Activated naive CD4-positive, alpha-beta T cell treated with anti-CD3 and anti-CD28 coated beads for 36 hours (primary cell): Measurements from ENCODE around the gene PSMD6. TPM values are rescaled to one million over a fixed set of nuclear protein-coding genes. Genes with fewer than 3 reads are reported as not detected.
A peak's percentile ranks its signal among the peaks of the same experiment; 100 is the strongest.

Experiments
- CTCF ChIA-PET: fragments of 350-600 bp; sonication (Branson Sonifier 250); formaldehyde crosslinking; loops from one replicate; lab custom pipeline; 2021; ENCODE audit warnings: antibody characterized with exemption; lab: Charles Lee
- DNase-seq: peaks from one replicate; pipeline ENCODE4 v3.0.0-alpha.2; 2020
- H3K27ac Mint-ChIP-seq: one replicate; pipeline ENCODE4 v1.8.0; 2021; ENCODE audit warnings: mild to moderate bottlenecking, mixed read lengths
- H3K27me3 Mint-ChIP-seq: one replicate; pipeline ENCODE4 v1.8.0; 2021; ENCODE audit warnings: low read depth, mixed read lengths
- H3K36me3 Mint-ChIP-seq: one replicate; pipeline ENCODE4 v1.8.0; 2021; ENCODE audit warnings: low read depth, mixed read lengths
- H3K4me1 Mint-ChIP-seq: one replicate; pipeline ENCODE4 v1.8.0; 2021; ENCODE audit warnings: low read depth, mixed read lengths
- H3K4me3 Mint-ChIP-seq: one replicate; pipeline ENCODE4 v1.8.0; 2021; ENCODE audit warnings: mild to moderate bottlenecking, moderate library complexity, mixed read lengths
- H3K9me3 Mint-ChIP-seq: one replicate; pipeline ENCODE4 v1.8.0; 2021; ENCODE audit warnings: mixed read lengths
- intact Hi-C: fragments of 100-400 bp; cut with micrococcal nuclease; formaldehyde crosslinking; loops from one replicate; pipeline ENCODE4 v1.15.1; 2023
- total RNA-seq, 2 experiments: library from RNA; stranded (reverse); gene quantifications; one replicate each; pipeline ENCODE4 v1.2.3, GENCODE V29; 2021

PSMD6 gene
- 100 to 1,000 TPM; 101 to 103 TPM for total RNA-seq

DNA sequence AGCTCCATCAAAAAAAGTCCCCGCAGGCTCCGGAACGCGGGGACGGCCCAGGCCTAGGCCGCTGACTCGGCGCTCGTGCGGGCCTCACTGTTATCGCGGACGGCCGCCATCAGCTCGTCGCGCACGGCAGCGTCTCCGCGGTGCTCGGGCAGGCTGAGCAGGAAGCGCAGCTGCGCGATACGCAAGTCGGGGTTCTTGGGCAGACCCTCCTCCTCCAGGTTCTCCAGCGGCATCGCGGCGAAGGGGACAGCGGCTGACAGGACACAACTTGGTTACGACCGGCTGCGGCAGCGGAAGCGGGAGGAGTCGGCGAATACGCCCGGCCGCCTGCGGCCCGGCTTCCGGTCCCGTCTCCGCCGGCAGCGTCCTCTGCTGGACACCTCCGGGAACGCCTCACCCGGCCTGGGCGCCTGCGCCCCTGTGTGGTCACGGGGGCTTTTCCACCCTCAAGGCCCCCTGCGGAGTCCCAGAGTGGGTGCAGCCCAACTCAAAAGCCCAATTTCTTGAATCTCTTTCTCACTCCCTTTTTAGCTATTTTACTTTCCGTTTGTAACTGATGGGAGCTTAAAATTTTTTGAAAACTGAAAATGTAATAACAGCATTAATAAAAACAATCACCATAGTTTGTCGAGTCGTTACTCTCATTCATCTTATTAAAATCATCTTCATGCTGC, at the start of gene PSMD6:
PSMD6 (minus strand) TSS at position 308 of the 674 bp plus-strand sequence; CDS start at position 233, 75 bp downstream.
- CTCF ChIA-PET: interaction anchor here (0.6 to 2.6 kb wide), 19 partner anchors 10 to 510 kb away, joined by 3 to 26 read pairs (median 4); no protein-coding TSS in a partner anchor
- Mint-ChIP-seq H3K4me3 (peak within 1 kb of the TSS; percentile 85), H3K27ac (peak within 1 kb of the TSS; percentile 83), H3K36me3 (peaks cover 18% of the 10 kb centered on the region), H3K27me3 (peaks cover 5% of the 10 kb centered on the region), H3K9me3 (no peaks in the 10 kb centered on the region), H3K4me1 (peaks cover 36% of the 10 kb centered on the region)
- intact Hi-C loops: loop anchor here (1.0 to 2.0 kb wide), 8 partner anchors 15 to 675 kb away; partner anchors contain the start of genes ATXN7 and THOC7
- peak; percentile 92 for DNase-seq

DNA sequence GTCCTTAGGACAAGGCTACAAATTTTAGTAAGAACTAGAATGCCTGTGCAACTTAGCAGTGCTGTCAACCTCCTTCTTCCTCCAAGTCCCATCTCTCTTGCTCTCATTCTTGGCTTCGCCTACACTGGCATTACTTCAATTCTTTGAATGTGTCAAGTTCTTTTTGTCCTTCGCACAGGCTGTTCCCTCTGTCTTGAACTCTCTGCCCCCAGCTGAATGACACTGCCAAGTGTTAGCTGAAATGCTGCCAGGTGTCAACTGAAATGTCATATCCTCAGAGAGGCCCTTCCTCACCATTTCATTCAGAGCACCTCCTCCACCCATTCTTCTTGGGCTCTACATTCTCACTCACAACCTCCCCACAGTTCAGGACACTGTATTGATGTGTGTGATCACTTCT, 48.8 kb upstream of the PSMD6 start:
- CTCF ChIA-PET: no interaction called here
- H3K27me3 Mint-ChIP-seq: peaks cover 32% of the 10 kb centered on the region
- intact Hi-C loops: no loop called here
- no peaks in the 10 kb centered on the region for H3K4me1 Mint-ChIP-seq
- no peaks in the 10 kb centered on the region for H3K36me3 Mint-ChIP-seq
- no peak overlapping the region for H3K27ac Mint-ChIP-seq
- H3K4me3 Mint-ChIP-seq: no peak overlapping the region
- DNase-seq: no peak
- no peaks in the 10 kb centered on the region for H3K9me3 Mint-ChIP-seq

DNA sequence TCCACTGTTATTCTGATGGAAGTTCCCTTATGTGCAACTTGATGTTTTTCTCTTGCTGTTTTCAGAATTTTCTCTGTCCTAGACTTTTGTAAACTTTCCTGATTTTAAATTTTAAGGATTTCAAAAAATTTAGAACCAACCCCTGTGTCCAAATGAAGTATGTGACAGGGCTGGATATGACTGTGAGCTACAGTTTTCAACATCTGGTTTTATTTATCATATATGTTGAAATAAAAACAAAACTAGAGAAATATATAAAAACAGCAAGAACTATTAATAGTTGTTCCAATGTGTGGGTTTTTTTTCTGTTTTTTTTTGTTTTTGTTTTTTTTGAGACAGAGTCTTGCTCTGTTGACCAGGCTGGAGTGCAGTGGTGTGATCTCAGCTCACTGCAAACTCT, 47.4 kb upstream of the PSMD6 start:
- DNase-seq: no peak
- intact Hi-C loops: no loop called here
- Mint-ChIP-seq H3K27me3 (peaks cover 35% of the 10 kb centered on the region), H3K4me1 (no peaks in the 10 kb centered on the region), H3K36me3 (no peaks in the 10 kb centered on the region), H3K9me3 (no peaks in the 10 kb centered on the region), H3K27ac (no peak overlapping the region), H3K4me3 (no peak overlapping the region)
- CTCF ChIA-PET: no interaction called here

DNA sequence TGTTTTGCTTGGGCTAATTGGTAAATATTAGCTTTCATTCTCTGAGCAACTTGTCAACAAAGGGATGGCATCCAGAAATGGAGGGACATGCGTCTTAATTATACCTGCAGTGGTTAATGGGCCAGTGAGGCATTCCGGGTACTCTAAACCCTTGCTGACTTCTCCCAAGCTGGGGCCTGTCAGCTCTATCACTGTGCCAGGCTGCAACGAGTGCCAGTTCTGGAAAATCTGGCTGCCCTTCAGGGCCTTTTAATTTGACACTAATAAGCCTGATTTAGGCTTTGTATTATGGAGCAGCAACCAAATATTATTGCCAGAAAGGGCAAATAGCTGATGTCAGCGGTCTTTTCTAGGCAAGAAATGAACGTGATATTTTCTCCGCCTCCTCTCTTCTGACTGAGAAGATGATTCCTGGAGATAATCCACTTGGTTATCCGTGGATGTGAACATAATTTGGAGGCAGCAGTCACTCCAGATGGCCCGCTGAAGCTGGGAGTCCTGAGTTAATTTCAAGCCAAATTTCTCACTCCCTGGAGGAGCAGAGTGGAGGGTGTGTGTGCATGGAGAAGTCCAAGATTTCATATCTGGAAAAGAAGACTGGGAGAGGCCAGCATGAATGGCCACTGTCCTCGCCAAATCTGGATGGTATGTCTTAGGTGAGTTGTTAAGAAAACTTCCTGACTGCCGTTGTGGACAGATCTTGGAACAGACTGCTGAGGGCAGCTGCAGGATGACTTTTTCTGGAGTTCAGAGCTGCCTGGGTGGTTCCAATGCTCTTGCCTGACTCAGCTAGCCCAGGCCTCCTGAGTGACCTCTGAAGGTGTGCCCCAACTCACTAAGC, 44.4 kb upstream of the PSMD6 start:
- no peaks in the 10 kb centered on the region for H3K9me3 Mint-ChIP-seq
- CTCF ChIA-PET: no interaction called here
- H3K36me3 Mint-ChIP-seq: no peaks in the 10 kb centered on the region
- H3K27me3 Mint-ChIP-seq: peaks cover 31% of the 10 kb centered on the region
- no peak for DNase-seq
- H3K4me1 Mint-ChIP-seq: no peaks in the 10 kb centered on the region
- H3K4me3 Mint-ChIP-seq: no peak overlapping the region
- intact Hi-C loops: no loop called here
- H3K27ac Mint-ChIP-seq: no peak overlapping the region

DNA sequence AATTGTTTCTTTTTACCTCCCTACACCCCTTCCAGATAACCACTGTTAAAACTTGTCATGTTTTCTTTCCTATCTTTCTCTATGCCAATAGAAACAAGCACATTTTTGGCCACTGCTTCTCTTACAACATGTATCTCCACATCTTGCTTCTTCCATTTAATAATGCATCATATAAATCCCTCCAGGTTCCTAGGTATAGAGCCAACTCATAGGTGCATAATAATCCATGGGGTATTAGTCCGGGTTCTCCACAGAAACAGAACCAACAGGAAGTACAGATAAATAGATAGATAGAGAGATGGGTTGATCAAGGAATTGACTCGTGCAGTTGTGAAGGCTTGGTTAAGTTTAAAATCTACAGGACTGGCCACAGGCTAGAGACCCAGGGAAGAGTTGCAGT, 41.5 kb upstream of the PSMD6 start:
- H3K27me3 Mint-ChIP-seq: peaks cover 28% of the 10 kb centered on the region
- H3K4me1 Mint-ChIP-seq: no peaks in the 10 kb centered on the region
- H3K27ac Mint-ChIP-seq: no peak overlapping the region
- CTCF ChIA-PET: no interaction called here
- no peak overlapping the region for H3K4me3 Mint-ChIP-seq
- intact Hi-C loops: no loop called here
- no peaks in the 10 kb centered on the region for H3K36me3 Mint-ChIP-seq
- no peak for DNase-seq
- H3K9me3 Mint-ChIP-seq: no peaks in the 10 kb centered on the region

DNA sequence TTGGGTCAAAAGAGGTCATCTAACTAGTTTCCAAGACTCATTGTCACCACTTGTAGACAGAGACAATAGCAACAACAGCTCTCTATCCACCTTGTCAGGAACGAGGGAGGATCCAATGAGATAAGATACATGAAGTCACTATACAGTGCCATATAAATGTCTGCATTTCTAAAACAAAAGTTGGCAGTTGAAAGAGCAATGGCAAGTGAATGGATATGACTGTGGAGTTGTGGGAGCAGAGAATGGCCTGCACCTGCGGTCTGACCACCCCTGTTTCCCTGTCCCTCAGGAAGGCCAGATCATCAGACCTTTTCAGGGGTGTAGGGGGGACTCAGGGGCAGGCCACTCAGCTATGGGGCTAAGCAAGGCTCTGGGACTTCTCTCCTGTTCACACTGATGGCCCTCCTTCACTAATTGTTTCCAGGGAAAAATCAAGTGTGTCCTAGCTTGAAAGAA, 40.7 kb upstream of the PSMD6 start:
- CTCF ChIA-PET: no interaction called here
- Mint-ChIP-seq H3K27ac (no peak overlapping the region), H3K9me3 (no peaks in the 10 kb centered on the region), H3K4me3 (no peak overlapping the region), H3K4me1 (no peaks in the 10 kb centered on the region), H3K27me3 (peaks cover 32% of the 10 kb centered on the region), H3K36me3 (no peaks in the 10 kb centered on the region)
- no peak for DNase-seq
- intact Hi-C loops: no loop called here

DNA sequence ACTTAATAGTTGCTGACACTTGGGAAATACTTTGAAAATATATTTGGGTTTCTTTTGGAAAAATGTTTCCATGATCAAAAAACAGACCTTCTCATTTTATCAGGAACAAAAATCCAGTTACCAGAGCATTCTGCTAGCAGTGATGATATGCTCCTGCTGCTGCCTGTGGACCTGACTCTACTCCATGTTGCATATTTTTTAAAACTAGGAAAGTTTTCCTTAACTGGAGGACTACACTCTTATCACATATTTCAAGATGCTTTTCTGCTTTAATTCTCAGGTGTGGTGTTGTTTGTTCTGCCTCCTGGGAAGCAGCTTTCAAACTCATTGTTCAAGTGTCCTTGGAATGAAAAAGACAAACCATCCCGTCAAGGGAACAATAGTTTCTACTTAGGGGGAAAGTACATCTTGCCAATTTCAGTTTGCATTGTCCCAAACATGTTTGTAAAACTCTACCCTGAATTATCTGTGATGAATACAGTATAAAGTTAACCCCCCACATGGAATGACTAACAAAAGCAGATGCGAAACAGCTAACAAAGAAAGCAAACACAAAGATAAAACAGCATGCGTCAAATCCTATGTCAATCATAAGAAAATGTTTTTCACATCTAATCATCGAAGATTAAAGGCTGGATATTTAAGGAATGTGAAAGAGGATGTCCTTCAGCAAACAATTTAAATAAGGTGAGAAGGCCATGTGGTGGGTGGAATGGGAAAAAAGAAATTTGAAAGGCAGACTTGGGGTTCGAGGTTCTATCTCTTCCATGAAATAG, 40.1 kb upstream of the PSMD6 start:
- intact Hi-C loops: no loop called here
- no peaks in the 10 kb centered on the region for H3K4me1 Mint-ChIP-seq
- DNase-seq: no peak
- no peaks in the 10 kb centered on the region for H3K9me3 Mint-ChIP-seq
- H3K4me3 Mint-ChIP-seq: no peak overlapping the region
- peaks cover 34% of the 10 kb centered on the region for H3K27me3 Mint-ChIP-seq
- H3K27ac Mint-ChIP-seq: no peak overlapping the region
- CTCF ChIA-PET: no interaction called here
- H3K36me3 Mint-ChIP-seq: no peaks in the 10 kb centered on the region

DNA sequence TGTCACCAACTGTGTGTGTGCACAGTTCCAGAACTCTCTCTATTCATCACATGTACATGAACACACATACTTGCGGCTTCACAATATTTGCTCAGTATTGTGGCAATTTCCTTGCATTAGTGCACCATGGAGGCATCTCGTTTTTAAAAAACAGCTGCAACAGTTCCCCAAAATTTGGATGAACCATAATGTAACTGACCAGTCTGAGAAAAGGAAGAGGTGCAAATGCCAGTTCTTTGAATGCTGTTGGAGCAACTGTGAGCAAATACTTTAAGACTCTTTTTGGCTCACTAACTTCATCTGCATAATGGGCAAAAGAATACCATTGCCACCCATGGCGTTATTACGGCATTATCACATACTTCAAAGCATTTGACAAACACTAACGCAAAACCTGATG, 38.3 kb upstream of the PSMD6 start:
- CTCF ChIA-PET: no interaction called here
- Mint-ChIP-seq H3K36me3 (no peaks in the 10 kb centered on the region), H3K27ac (no peak overlapping the region), H3K4me3 (no peak overlapping the region), H3K27me3 (peaks cover 41% of the 10 kb centered on the region), H3K9me3 (no peaks in the 10 kb centered on the region), H3K4me1 (no peaks in the 10 kb centered on the region)
- intact Hi-C loops: no loop called here
- no peak for DNase-seq

DNA sequence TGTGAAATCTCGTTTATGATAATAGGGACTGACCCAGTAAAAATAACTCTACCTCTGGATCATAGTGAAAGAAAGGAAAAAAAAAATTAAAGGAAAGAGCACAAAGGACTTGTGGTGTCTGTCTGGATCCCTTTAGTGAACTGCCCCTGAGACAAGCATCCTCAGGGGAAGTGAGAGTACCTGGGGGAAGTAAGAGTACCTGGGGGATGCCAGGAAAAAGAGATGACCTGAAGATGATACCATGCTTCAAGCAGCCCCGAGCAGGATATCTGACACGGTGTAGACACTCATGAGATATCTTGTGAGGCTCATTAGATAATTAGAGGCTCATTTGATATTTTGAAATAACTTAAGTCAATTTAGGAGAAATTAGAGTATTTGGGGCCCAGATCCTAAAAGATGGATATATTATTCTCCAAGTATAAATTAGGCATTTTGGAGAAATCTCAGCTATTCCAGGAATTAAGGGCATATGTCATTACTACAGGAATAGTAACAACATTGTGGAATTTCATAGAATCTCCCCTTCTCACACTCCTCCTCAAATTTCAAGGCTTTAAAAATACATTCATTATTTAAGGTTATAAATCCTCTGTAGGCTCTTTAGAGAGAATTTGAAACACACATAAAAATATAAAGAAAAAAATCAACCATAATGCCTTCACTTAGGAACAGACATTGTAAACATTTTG, 36.3 kb upstream of the PSMD6 start:
- intact Hi-C loops: no loop called here
- Mint-ChIP-seq H3K4me1 (no peaks in the 10 kb centered on the region), H3K9me3 (no peaks in the 10 kb centered on the region), H3K36me3 (no peaks in the 10 kb centered on the region), H3K27ac (no peak overlapping the region), H3K4me3 (no peak overlapping the region), H3K27me3 (peaks cover 45% of the 10 kb centered on the region)
- CTCF ChIA-PET: no interaction called here
- DNase-seq: no peak

DNA sequence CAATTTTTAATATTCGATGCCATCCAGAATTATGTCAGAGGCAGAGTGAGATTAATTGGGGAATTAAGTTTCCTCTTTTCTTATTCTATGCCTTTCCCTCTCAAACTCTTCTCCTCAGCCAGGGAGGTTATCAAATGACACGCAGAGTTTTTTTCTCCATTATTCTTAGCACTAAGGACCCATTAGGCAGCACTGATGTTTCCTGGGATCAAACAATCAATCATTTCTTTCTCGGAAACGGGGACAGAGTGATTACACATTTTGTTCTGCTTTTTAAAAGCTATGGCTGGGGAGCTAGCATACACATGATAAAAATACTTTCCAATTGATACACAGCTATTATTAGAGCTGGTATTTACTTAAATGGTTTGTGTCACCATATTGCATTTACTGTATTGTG, 35.3 kb upstream of the PSMD6 start:
- peaks cover 42% of the 10 kb centered on the region for H3K27me3 Mint-ChIP-seq
- intact Hi-C loops: no loop called here
- CTCF ChIA-PET: no interaction called here
- H3K4me3 Mint-ChIP-seq: no peak overlapping the region
- DNase-seq: no peak
- H3K4me1 Mint-ChIP-seq: no peaks in the 10 kb centered on the region
- no peaks in the 10 kb centered on the region for H3K9me3 Mint-ChIP-seq
- H3K36me3 Mint-ChIP-seq: no peaks in the 10 kb centered on the region
- no peak overlapping the region for H3K27ac Mint-ChIP-seq

DNA sequence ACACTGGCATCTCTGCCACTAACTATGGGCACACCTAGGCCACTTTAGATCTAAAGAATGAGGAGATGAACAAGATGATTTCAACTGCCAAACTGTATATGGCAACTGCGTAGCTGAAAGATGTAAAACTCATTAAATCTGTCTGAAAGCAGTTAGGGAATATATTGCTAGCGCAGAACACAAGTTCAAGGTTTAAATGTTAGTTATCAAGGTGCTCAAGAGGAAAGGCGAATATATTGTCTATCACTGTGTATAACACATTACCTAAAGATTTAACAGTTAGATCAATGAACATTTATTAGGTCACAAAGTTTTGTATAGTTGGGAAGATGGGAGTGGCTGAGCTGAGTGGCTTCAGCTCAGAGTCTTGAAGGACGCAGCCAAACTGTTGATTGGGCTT, 33.9 kb upstream of the PSMD6 start:
- CTCF ChIA-PET: no interaction called here

More for the DNA sequence above, 33.9 kb upstream of the PSMD6 start:
- H3K27me3 Mint-ChIP-seq: peaks cover 38% of the 10 kb centered on the region
- no peaks in the 10 kb centered on the region for H3K36me3 Mint-ChIP-seq
- intact Hi-C loops: no loop called here
- H3K27ac Mint-ChIP-seq: no peak overlapping the region
- no peak for DNase-seq
- no peaks in the 10 kb centered on the region for H3K9me3 Mint-ChIP-seq
- H3K4me1 Mint-ChIP-seq: no peaks in the 10 kb centered on the region
- H3K4me3 Mint-ChIP-seq: no peak overlapping the region
